ENCODE measurements around the gene KIFC1. TPM values are rescaled to one million over a fixed set of nuclear protein-coding genes. Genes with fewer than 3 reads are reported as not detected.

The KIFC1 gene
- total and polyA plus RNA-seq, 9 of the 15 experiments (the other 6 are each of a cell fraction or from before 2014, with no cell fraction given): 1.3 to 95.2 (median 76.9) TPM

GRCh38 chr6:33391278-33391921, at the start of gene KIFC1 (continued):
- TF ChIP-seq AFF4 (CRISPR knock-in tag; IDR thresholded peaks at IDR 0.05) (peak; percentile 96), LEF1 (IDR thresholded peaks at IDR 0.05) (0 out of 2 replicates have a peak, but pooled peaks have one; percentile 18), U2AF1 (optimal IDR thresholded peaks at IDR 0.05; ENCODE audit: low read depth, low read length) (no peak), BHLHE40 (IDR thresholded peaks at IDR 0.05; ENCODE audit: low read length) (peak; percentile 99), ZBTB12 (CRISPR knock-in tag; IDR thresholded peaks at IDR 0.05) (peak; percentile 87), CHD2 (IDR thresholded peaks at IDR 0.05; ENCODE audit: low read depth, low read length) (0 out of 2 replicates have a peak, but pooled peaks have one; percentile 26), PHB2 (IDR thresholded peaks at IDR 0.05; ENCODE audit: low read depth) (no peak), GATAD2B (IDR thresholded peaks at IDR 0.05; ENCODE audit: borderline replicate concordance) (peak; percentile 46; the same call in 1 of the 2 replicates), ZNF184 (CRISPR knock-in tag; IDR thresholded peaks at IDR 0.05) (no peak), ZNF507 (tag; conservative IDR thresholded peaks at IDR 0.05) (no peak), ZNF436 (CRISPR knock-in tag; IDR thresholded peaks at IDR 0.05) (no peak), RBM15 (IDR thresholded peaks at IDR 0.05; ENCODE audit: insufficient read depth, low read length) (no peak), TEAD4 (IDR thresholded peaks at IDR 0.05; ENCODE audit: low read length) (peak; percentile 61), TEAD4 (CRISPR knock-in tag; IDR thresholded peaks at IDR 0.05; ENCODE audit: borderline replicate concordance) (no peak), NCOA1 (IDR thresholded peaks at IDR 0.05; ENCODE audit: low read depth) (peak; percentile 86), ZBTB43 (CRISPR knock-in tag; IDR thresholded peaks at IDR 0.05) (no peak), MCM2 (IDR thresholded peaks at IDR 0.05; ENCODE audit: low read depth) (no peak), HMG20B (CRISPR knock-in tag; IDR thresholded peaks at IDR 0.05) (no peak), C11orf30 (IDR thresholded peaks at IDR 0.05; ENCODE audit: low read depth) (peak; percentile 64), STAG1 (CRISPR knock-in tag; IDR thresholded peaks at IDR 0.05; ENCODE audit: borderline replicate concordance) (no peak), NR0B1 (IDR thresholded peaks at IDR 0.05; ENCODE audit: partially characterized antibody) (no peak)
